ENCODE results near the gene RASGRP2.

The RASGRP2 gene

DNA sequence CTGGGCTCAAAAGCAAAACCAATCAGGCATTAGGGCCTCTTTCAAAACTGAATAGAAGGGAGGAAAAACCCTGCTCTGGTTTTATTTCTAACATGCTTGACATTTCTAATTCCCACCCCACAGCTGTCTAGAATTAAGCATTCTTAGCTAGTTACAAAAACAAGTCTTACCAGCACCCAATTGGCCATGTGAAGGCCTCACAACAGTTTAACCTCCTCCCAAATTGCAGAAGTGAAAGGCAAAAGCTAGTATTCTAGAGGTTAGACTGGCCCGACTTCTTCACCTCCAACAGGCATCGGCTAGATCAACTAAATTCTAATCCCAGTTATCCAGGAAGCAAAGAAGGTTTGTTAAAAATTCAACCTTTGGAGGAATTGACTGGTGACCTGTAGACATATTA is 27.9 kb upstream of the RASGRP2 start:
- TF ChIP-seq ZNF8 (CRISPR knock-in tag; IDR thresholded peaks at IDR 0.05) (no peak), ZNF565 (CRISPR knock-in tag; conservative IDR thresholded peaks at IDR 0.05; ENCODE audit: low read depth) (no peak), BACH2 (CRISPR knock-in tag; IDR thresholded peaks at IDR 0.05; ENCODE audit: borderline replicate concordance) (no peak), CSDC2 (CRISPR knock-in tag; IDR thresholded peaks at IDR 0.05) (no peak), ESRRG (CRISPR knock-in tag; IDR thresholded peaks at IDR 0.05) (no peak), RARB (CRISPR knock-in tag; IDR thresholded peaks at IDR 0.05) (no peak), ZFP3 (CRISPR knock-in tag; IDR thresholded peaks at IDR 0.05) (no peak), CREB5 (CRISPR knock-in tag; IDR thresholded peaks at IDR 0.05; ENCODE audit: low read depth) (no peak), ISL1 (CRISPR knock-in tag; IDR thresholded peaks at IDR 0.05) (no peak), CSRNP3 (CRISPR knock-in tag; IDR thresholded peaks at IDR 0.05) (no peak), TCF4 (CRISPR knock-in tag; IDR thresholded peaks at IDR 0.05; ENCODE audit: borderline replicate concordance) (no peak), PPARA (CRISPR knock-in tag; IDR thresholded peaks at IDR 0.05; ENCODE audit: borderline replicate concordance) (no peak), ZC3H10 (CRISPR knock-in tag; IDR thresholded peaks at IDR 0.05) (no peak)
- TF ChIP-seq, protein P1, sequence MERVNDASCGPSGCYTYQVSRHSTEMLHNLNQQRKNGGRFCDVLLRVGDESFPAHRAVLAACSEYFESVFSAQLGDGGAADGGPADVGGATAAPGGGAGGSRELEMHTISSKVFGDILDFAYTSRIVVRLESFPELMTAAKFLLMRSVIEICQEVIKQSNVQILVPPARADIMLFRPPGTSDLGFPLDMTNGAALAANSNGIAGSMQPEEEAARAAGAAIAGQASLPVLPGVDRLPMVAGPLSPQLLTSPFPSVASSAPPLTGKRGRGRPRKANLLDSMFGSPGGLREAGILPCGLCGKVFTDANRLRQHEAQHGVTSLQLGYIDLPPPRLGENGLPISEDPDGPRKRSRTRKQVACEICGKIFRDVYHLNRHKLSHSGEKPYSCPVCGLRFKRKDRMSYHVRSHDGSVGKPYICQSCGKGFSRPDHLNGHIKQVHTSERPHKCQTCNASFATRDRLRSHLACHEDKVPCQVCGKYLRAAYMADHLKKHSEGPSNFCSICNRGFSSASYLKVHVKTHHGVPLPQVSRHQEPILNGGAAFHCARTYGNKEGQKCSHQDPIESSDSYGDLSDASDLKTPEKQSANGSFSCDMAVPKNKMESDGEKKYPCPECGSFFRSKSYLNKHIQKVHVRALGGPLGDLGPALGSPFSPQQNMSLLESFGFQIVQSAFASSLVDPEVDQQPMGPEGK (CRISPR knock-in tag; IDR thresholded peaks at IDR 0.05; ENCODE audit: borderline replicate concordance), result no peak
- no peak for ATAC-seq

DNA sequence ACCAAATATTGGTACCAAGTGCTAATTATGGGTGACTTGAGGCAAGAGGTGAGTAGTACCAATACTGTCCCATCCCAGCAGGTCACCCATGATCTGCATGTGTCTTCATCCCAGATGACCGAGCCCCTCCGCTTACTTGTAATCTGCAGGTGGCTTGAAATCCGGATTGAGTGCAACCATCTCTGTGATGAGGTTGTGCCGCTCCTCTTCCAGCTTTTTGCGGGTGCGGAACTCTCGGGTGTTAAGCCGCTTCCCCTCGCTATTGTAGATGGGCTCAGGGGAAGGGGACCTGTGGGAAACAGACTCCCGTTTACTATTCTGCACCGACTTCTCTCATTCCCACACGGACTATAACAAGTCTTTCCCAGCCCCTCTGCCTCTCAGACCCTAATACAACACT is 26.2 kb upstream of the RASGRP2 start:
- no peak for TF ChIP-seq ZC3H10 (CRISPR knock-in tag; IDR thresholded peaks at IDR 0.05)
- no peak for TF ChIP-seq ARNTL (CRISPR knock-in tag; IDR thresholded peaks at IDR 0.05; ENCODE audit: borderline replicate concordance, low read depth)
- TF ChIP-seq ZNF70 (CRISPR knock-in tag; IDR thresholded peaks at IDR 0.05), result no peak
- no peak for TF ChIP-seq TCF4 (CRISPR knock-in tag; IDR thresholded peaks at IDR 0.05; ENCODE audit: borderline replicate concordance)
- TF ChIP-seq ZNF8 (CRISPR knock-in tag; IDR thresholded peaks at IDR 0.05), result no peak
- TF ChIP-seq SNAI2 (CRISPR knock-in tag; IDR thresholded peaks at IDR 0.05), result no peak
- TF ChIP-seq, protein P2, sequence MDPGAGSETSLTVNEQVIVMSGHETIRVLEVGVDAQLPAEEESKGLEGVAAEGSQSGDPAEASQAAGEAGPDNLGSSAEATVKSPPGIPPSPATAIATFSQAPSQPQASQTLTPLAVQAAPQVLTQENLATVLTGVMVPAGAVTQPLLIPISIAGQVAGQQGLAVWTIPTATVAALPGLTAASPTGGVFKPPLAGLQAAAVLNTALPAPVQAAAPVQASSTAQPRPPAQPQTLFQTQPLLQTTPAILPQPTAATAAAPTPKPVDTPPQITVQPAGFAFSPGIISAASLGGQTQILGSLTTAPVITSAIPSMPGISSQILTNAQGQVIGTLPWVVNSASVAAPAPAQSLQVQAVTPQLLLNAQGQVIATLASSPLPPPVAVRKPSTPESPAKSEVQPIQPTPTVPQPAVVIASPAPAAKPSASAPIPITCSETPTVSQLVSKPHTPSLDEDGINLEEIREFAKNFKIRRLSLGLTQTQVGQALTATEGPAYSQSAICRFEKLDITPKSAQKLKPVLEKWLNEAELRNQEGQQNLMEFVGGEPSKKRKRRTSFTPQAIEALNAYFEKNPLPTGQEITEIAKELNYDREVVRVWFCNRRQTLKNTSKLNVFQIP (CRISPR knock-in tag; IDR thresholded peaks at IDR 0.05; ENCODE audit: borderline replicate concordance, low read depth), result no peak
- TF ChIP-seq OSR1 (CRISPR knock-in tag; IDR thresholded peaks at IDR 0.05), result no peak
- TF ChIP-seq CSDC2 (CRISPR knock-in tag; IDR thresholded peaks at IDR 0.05), result no peak
- no peak for TF ChIP-seq RARB (CRISPR knock-in tag; IDR thresholded peaks at IDR 0.05)
- no peak for TF ChIP-seq ISL1 (CRISPR knock-in tag; IDR thresholded peaks at IDR 0.05)
- TF ChIP-seq TSHZ2 (CRISPR knock-in tag; IDR thresholded peaks at IDR 0.05), result no peak
- no peak for TF ChIP-seq TOX (CRISPR knock-in tag; IDR thresholded peaks at IDR 0.05; ENCODE audit: borderline replicate concordance)
- no peak for TF ChIP-seq GLIS3 (CRISPR knock-in tag; IDR thresholded peaks at IDR 0.05)
- no peak for TF ChIP-seq ESRRG (CRISPR knock-in tag; IDR thresholded peaks at IDR 0.05)
- no peak for TF ChIP-seq BACH2 (CRISPR knock-in tag; IDR thresholded peaks at IDR 0.05; ENCODE audit: borderline replicate concordance)
- TF ChIP-seq ZFP3 (CRISPR knock-in tag; IDR thresholded peaks at IDR 0.05), result no peak
- no peak for TF ChIP-seq ZNF565 (CRISPR knock-in tag; conservative IDR thresholded peaks at IDR 0.05; ENCODE audit: low read depth)
- no peak for TF ChIP-seq ZFP30 (CRISPR knock-in tag; IDR thresholded peaks at IDR 0.05)
- TF ChIP-seq CREB5 (CRISPR knock-in tag; IDR thresholded peaks at IDR 0.05; ENCODE audit: low read depth), result no peak

More for the DNA sequence above, 26.2 kb upstream of the RASGRP2 start:
- ATAC-seq, result no peak

Data from SK-N-SH treated with all-trans-retinoic acid at 6 μM for 48 hours (cell line).